ENCODE results near the gene CPA1. TPM values are rescaled to one million over a fixed set of nuclear protein-coding genes. Genes with fewer than 3 reads are reported as not detected.
A peak's percentile ranks its signal among the peaks of the same experiment; 100 is the strongest.

CPA1 gene
- total RNA-seq, 1 experiment from 2014 or later = 7.9 TPM

GRCh38 chr7:130344271-130344866 lies 35.9 kb upstream of the CPA1 start, which contains the start of gene CPA5:
Gene CPA5, plus strand, starts transcription at chr7:130344816. Its CDS starts 1,670 bp downstream, at chr7:130346486.
- ChIA-PET CTCF (no interaction called here), POLR2A (no interaction called here)
- Mint-ChIP-seq H3K36me3 (no peaks in the 10 kb centered on the region), H3K4me3 (peak within 1 kb of the TSS; percentile 16; the same call in 1 of the 2 replicates), H3K4me1 (peaks cover 18% of the 10 kb centered on the region), H3K9me3 (no peaks in the 10 kb centered on the region), H3K27me3 (ENCODE audit: low read depth) (no peaks in the 10 kb centered on the region; the same call in 1 of the 2 replicates), H3K27ac (no peak within 1 kb of the TSS)
- no peak for DNase-seq (ENCODE audit: low spot score)
- no peak for TF ChIP-seq CDX4 (CRISPR knock-in tag; IDR thresholded peaks at IDR 0.05; ENCODE audit: borderline replicate concordance)
- no peak for TF ChIP-seq RELA (CRISPR knock-in tag; IDR thresholded peaks at IDR 0.05; ENCODE audit: borderline replicate concordance)
- TF ChIP-seq, protein P1, sequence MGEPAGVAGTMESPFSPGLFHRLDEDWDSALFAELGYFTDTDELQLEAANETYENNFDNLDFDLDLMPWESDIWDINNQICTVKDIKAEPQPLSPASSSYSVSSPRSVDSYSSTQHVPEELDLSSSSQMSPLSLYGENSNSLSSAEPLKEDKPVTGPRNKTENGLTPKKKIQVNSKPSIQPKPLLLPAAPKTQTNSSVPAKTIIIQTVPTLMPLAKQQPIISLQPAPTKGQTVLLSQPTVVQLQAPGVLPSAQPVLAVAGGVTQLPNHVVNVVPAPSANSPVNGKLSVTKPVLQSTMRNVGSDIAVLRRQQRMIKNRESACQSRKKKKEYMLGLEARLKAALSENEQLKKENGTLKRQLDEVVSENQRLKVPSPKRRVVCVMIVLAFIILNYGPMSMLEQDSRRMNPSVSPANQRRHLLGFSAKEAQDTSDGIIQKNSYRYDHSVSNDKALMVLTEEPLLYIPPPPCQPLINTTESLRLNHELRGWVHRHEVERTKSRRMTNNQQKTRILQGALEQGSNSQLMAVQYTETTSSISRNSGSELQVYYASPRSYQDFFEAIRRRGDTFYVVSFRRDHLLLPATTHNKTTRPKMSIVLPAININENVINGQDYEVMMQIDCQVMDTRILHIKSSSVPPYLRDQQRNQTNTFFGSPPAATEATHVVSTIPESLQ (CRISPR knock-in tag; IDR thresholded peaks at IDR 0.05) = no peak
- TF ChIP-seq ZNF396 (CRISPR knock-in tag; IDR thresholded peaks at IDR 0.05; ENCODE audit: borderline replicate concordance) = no peak
- TF ChIP-seq NFATC4 (CRISPR knock-in tag; IDR thresholded peaks at IDR 0.05) = no peak
- no peak for TF ChIP-seq CBFB (CRISPR knock-in tag; IDR thresholded peaks at IDR 0.05; ENCODE audit: low read depth)
- TF ChIP-seq MLX (CRISPR knock-in tag; IDR thresholded peaks at IDR 0.05) = no peak
- TF ChIP-seq ZNF121 (CRISPR knock-in tag; IDR thresholded peaks at IDR 0.05) = no peak
- ATAC-seq = no peak

DNA sequence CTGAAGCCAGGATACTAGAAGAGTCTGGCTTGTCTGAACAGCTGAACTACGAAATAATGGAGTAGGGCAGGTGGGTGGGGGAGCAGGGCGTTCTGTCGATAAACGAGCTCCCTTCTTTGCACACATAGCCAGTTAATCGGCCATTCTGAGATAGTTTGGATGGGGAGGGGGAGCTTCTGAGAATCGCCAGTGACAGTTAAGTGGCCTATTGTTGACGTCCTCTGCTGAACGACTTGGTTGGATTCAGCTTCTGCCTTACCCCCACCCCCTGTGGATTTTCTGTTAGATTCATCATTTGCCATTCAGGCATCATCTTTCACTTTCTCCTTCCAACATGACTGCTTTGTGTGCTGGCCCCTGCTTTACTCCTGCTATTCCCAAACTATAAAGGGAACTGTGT lies 35.2 kb upstream of the CPA1 start:
- CTCF ChIA-PET = interaction anchor here (0.6 to 1.5 kb wide), 2 partner anchors 37 to 72 kb away, joined by 3 to 4 read pairs; no protein-coding TSS in a partner anchor
- no peak for DNase-seq (ENCODE audit: low spot score)
- no peak for TF ChIP-seq CREB1 (CRISPR knock-in tag; IDR thresholded peaks at IDR 0.05)
- TF ChIP-seq SOX15 (CRISPR knock-in tag; IDR thresholded peaks at IDR 0.05) = no peak
- TF ChIP-seq SMAD3 (CRISPR knock-in tag; IDR thresholded peaks at IDR 0.05; ENCODE audit: borderline replicate concordance) = no peak
- TF ChIP-seq AR (CRISPR knock-in tag; IDR thresholded peaks at IDR 0.05) = no peak
- no peak for TF ChIP-seq ATF1 (CRISPR knock-in tag; IDR thresholded peaks at IDR 0.05)
- TF ChIP-seq GTF2I (CRISPR knock-in tag; conservative IDR thresholded peaks at IDR 0.05) = no peak
- TF ChIP-seq ZNF219 (CRISPR knock-in tag; IDR thresholded peaks at IDR 0.05; ENCODE audit: borderline replicate concordance) = no peak
- TF ChIP-seq ZNF396 (CRISPR knock-in tag; IDR thresholded peaks at IDR 0.05; ENCODE audit: borderline replicate concordance) = no peak
- no peak for TF ChIP-seq ESRRA (CRISPR knock-in tag; IDR thresholded peaks at IDR 0.05; ENCODE audit: borderline replicate concordance)
- TF ChIP-seq ZBTB21 (CRISPR knock-in tag; IDR thresholded peaks at IDR 0.05; ENCODE audit: borderline replicate concordance) = no peak
- no peak for TF ChIP-seq MLX (CRISPR knock-in tag; IDR thresholded peaks at IDR 0.05)
- TF ChIP-seq, protein P2, sequence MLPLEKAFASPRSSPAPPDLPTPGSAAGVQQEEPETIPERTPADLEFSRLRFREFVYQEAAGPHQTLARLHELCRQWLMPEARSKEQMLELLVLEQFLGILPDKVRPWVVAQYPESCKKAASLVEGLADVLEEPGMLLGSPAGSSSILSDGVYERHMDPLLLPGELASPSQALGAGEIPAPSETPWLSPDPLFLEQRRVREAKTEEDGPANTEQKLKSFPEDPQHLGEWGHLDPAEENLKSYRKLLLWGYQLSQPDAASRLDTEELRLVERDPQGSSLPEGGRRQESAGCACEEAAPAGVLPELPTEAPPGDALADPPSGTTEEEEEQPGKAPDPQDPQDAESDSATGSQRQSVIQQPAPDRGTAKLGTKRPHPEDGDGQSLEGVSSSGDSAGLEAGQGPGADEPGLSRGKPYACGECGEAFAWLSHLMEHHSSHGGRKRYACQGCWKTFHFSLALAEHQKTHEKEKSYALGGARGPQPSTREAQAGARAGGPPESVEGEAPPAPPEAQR (CRISPR knock-in tag; IDR thresholded peaks at IDR 0.05) = no peak
- TF ChIP-seq, protein P3, sequence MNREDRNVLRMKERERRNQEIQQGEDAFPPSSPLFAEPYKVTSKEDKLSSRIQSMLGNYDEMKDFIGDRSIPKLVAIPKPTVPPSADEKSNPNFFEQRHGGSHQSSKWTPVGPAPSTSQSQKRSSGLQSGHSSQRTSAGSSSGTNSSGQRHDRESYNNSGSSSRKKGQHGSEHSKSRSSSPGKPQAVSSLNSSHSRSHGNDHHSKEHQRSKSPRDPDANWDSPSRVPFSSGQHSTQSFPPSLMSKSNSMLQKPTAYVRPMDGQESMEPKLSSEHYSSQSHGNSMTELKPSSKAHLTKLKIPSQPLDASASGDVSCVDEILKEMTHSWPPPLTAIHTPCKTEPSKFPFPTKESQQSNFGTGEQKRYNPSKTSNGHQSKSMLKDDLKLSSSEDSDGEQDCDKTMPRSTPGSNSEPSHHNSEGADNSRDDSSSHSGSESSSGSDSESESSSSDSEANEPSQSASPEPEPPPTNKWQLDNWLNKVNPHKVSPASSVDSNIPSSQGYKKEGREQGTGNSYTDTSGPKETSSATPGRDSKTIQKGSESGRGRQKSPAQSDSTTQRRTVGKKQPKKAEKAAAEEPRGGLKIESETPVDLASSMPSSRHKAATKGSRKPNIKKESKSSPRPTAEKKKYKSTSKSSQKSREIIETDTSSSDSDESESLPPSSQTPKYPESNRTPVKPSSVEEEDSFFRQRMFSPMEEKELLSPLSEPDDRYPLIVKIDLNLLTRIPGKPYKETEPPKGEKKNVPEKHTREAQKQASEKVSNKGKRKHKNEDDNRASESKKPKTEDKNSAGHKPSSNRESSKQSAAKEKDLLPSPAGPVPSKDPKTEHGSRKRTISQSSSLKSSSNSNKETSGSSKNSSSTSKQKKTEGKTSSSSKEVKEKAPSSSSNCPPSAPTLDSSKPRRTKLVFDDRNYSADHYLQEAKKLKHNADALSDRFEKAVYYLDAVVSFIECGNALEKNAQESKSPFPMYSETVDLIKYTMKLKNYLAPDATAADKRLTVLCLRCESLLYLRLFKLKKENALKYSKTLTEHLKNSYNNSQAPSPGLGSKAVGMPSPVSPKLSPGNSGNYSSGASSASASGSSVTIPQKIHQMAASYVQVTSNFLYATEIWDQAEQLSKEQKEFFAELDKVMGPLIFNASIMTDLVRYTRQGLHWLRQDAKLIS (CRISPR knock-in tag; IDR thresholded peaks at IDR 0.05; ENCODE audit: borderline replicate concordance) = no peak
- no peak for TF ChIP-seq ATF2 (CRISPR knock-in tag; IDR thresholded peaks at IDR 0.05; ENCODE audit: borderline replicate concordance, low read depth)

More for the DNA sequence above, 35.2 kb upstream of the CPA1 start:
- no peaks in the 10 kb centered on the region for H3K9me3 Mint-ChIP-seq
- H3K27me3 Mint-ChIP-seq (ENCODE audit: low read depth) = no peaks in the 10 kb centered on the region; the same call in 1 of the 2 replicates
- no peak overlapping the region for H3K27ac Mint-ChIP-seq
- H3K4me3 Mint-ChIP-seq = peak overlapping the region; percentile 16; the same call in 1 of the 2 replicates
- no peaks in the 10 kb centered on the region for H3K36me3 Mint-ChIP-seq
- peak; percentile 46 for ATAC-seq
- peaks cover 21% of the 10 kb centered on the region for H3K4me1 Mint-ChIP-seq
- POLR2A ChIA-PET = no interaction called here

All from WTC11 (cell line).